VCaP (cell line): Measurements from ENCODE around the gene STYK1.
A peak's percentile ranks its signal among the peaks of the same experiment; 100 is the strongest.

Experiments
- H3K27ac ChIP-seq: fragments of 450-650 bp; 2 replicates; pipeline ENCODE4 v1.5.1; 2017
- CTCF ChIP-seq: fragments of 450-650 bp; conservative IDR thresholded peaks from 2 replicates; pipeline ENCODE4 v1.5.1; 2017; ENCODE audit warnings: mild to moderate bottlenecking, moderate library complexity

STYK1 gene

DNA sequence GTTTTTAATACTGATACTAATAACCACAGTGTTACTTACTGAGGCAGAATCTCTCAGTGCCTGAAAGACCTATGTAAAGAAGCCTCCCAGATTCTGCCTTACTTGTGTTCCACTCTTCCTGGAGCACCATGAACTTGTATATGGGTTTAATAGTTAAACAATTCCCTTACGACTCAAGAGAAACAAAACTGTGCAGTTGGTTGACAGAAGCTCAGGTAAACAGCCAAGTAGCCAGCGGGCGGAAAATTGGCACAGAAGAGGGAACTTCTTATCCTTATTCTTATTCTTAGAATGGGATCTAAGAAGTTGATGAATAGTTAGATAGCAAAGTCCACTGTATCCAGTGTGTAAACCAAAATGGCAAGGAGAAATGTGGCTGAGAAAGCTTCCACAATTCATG is 37.7 kb downstream of the STYK1 start:
- H3K27ac ChIP-seq = peak overlapping the region; percentile 89
- no peak for TF ChIP-seq CTCF

- H3K27ac ChIP-seq = peak overlapping the region; percentile 89
- no peak for TF ChIP-seq CTCF
These were observed 38.5 kb downstream of the STYK1 start for GRCh38 chr12:10635306-10635705.

GRCh38 chr12:10634427-10634826 is 39.4 kb downstream of the STYK1 start:
- peak overlapping the region; percentile 89; the same call in 1 of the 2 replicates for H3K27ac ChIP-seq
- TF ChIP-seq CTCF = no peak

GRCh38 chr12:10633541-10633940 is 40.3 kb downstream of the STYK1 start:
- no peak overlapping the region for H3K27ac ChIP-seq
- TF ChIP-seq CTCF = no peak

GRCh38 chr12:10632226-10632625 is 41.6 kb downstream of the STYK1 start:
- no peak overlapping the region for H3K27ac ChIP-seq
- no peak for TF ChIP-seq CTCF

GRCh38 chr12:10624605-10625004 is 49.2 kb downstream of the STYK1 start:
- H3K27ac ChIP-seq = peak overlapping the region; percentile 63
- TF ChIP-seq CTCF = no peak

DNA sequence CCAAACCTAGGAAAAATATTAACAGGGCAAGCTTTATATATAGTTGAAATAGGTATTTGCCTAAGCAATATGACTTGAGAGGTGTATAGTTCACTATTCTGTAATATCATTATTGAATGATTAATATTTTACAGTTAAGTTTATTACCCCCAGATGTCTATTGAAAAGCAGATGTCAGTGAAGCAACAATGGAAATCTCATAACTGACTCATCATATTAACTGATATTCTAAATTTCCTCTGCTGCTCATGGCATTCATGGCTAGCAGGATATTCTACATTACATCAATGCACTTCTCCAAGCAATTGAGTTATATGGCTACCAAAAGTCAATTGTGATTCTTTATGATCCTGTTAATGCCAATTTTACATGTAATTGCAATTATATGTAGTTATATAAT is 50.7 kb downstream of the STYK1 start:
- TF ChIP-seq CTCF = no peak
- H3K27ac ChIP-seq = peak overlapping the region; percentile 63

GRCh38 chr12:10621278-10621677 is 52.6 kb downstream of the STYK1 start:
- no peak overlapping the region for H3K27ac ChIP-seq
- TF ChIP-seq CTCF = no peak
